GM23248 (cell line): ENCODE data around the gene MEDAG.

Experiments
- EZH2 ChIP-seq: fragments of 200-600 bp; sonication (generic); IDR thresholded peaks from 2 replicates; pipeline ENCODE4 v1.6.1; 2018; ENCODE audit warnings: antibody characterized with exemption, mild to moderate bottlenecking; ENCODE audit not compliant: insufficient read depth, poor library complexity, severe bottlenecking
- EZH2phosphoT487 ChIP-seq: fragments of 200-600 bp; sonication (generic); IDR thresholded peaks from 2 replicates; pipeline ENCODE4 v1.6.1; 2018; ENCODE audit warnings: antibody characterized with exemption, moderate library complexity, mild to moderate bottlenecking, low read depth; ENCODE audit not compliant: insufficient read depth

DNA sequence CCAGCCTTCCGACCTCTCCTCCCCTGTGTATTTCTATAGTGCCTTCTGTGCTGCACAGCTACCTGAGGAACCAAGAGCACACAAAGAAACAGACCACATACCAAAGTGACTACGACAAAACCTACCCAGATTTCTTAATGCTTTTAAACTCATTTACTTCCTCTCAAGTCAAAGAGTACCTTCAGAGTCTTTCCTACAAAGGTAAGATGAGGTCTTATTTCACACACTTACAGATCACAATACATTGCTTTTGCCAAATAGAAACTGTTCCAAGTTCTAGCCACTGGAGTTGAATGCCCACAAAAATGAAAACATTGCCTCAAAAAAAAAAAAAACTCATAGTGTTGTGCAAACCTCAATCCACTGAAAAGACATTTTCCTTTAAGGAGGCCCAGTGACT, 62.8 kb downstream of the MEDAG start:
- TF ChIP-seq EZH2phosphoT487 (no peak), EZH2 (no peak)
